Measurements from ENCODE around the gene ARL6IP6. TPM values are rescaled to one million over a fixed set of nuclear protein-coding genes. Genes with fewer than 3 reads are reported as not detected.

ARL6IP6 gene
- total and polyA plus RNA-seq, 10 of the 15 experiments (the other 5 are each of a cell fraction or from before 2014, with no cell fraction given), result 15.8 to 87.3 (median 28.4) TPM

DNA sequence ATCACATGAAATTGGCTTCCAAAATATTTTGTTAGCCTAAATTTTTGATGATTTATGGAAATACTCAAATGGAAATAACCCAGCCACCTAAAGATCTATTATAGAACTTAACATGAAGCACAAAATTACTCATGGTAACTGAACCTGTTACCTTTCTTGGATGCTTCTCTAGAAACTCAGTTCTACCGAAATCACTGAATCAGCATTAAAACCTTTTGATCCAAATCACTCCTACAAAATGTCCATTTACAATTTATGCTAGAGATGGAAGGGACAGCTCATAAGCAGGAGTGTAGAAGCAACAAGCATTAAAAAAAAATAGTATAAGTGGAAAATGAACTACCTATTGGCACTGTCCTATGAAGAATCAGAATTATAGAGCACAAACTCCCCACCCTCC, 3.3 kb upstream of the ARL6IP6 start (continued):
- TF ChIP-seq, protein P1, sequence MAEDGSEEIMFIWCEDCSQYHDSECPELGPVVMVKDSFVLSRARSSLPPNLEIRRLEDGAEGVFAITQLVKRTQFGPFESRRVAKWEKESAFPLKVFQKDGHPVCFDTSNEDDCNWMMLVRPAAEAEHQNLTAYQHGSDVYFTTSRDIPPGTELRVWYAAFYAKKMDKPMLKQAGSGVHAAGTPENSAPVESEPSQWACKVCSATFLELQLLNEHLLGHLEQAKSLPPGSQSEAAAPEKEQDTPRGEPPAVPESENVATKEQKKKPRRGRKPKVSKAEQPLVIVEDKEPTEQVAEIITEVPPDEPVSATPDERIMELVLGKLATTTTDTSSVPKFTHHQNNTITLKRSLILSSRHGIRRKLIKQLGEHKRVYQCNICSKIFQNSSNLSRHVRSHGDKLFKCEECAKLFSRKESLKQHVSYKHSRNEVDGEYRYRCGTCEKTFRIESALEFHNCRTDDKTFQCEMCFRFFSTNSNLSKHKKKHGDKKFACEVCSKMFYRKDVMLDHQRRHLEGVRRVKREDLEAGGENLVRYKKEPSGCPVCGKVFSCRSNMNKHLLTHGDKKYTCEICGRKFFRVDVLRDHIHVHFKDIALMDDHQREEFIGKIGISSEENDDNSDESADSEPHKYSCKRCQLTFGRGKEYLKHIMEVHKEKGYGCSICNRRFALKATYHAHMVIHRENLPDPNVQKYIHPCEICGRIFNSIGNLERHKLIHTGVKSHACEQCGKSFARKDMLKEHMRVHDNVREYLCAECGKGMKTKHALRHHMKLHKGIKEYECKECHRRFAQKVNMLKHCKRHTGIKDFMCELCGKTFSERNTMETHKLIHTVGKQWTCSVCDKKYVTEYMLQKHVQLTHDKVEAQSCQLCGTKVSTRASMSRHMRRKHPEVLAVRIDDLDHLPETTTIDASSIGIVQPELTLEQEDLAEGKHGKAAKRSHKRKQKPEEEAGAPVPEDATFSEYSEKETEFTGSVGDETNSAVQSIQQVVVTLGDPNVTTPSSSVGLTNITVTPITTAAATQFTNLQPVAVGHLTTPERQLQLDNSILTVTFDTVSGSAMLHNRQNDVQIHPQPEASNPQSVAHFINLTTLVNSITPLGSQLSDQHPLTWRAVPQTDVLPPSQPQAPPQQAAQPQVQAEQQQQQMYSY (CRISPR knock-in tag; IDR thresholded peaks at IDR 0.05), result no peak
- no peak for TF ChIP-seq RFX5 (IDR thresholded peaks at IDR 0.05; ENCODE audit: low read depth, low read length)
- TF ChIP-seq HDAC2 (IDR thresholded peaks at IDR 0.05), result no peak
- TF ChIP-seq ZNF687 (IDR thresholded peaks at IDR 0.05), result no peak
- no peak for TF ChIP-seq CEBPB (IDR thresholded peaks at IDR 0.05; ENCODE audit: borderline replicate concordance in 1 of 2, low read depth in 2 of 2, low read length in 2 of 2)
- no peak for TF ChIP-seq CBX5 (IDR thresholded peaks at IDR 0.05; ENCODE audit: low read depth)
- no peak for TF ChIP-seq TCF7 (IDR thresholded peaks at IDR 0.05; ENCODE audit: borderline replicate concordance)
- TF ChIP-seq IRF3 (IDR thresholded peaks at IDR 0.05), result no peak
- no peak for TF ChIP-seq STAT1 (conservative IDR thresholded peaks at IDR 0.05)
- TF ChIP-seq BCL11A (IDR thresholded peaks at IDR 0.05; ENCODE audit: low read depth, low read length), result no peak
- TF ChIP-seq WRNIP1 (IDR thresholded peaks at IDR 0.05; ENCODE audit: borderline replicate concordance, low read depth, low read length), result no peak
- TF ChIP-seq HSF1 (IDR thresholded peaks at IDR 0.05; ENCODE audit: low read depth, low read length), result no peak
- TF ChIP-seq CBX3 (IDR thresholded peaks at IDR 0.05; ENCODE audit: borderline replicate concordance, low read depth), result no peak
- no peak for TF ChIP-seq BRCA1 (IDR thresholded peaks at IDR 0.05; ENCODE audit: low read depth, low read length)
- TF ChIP-seq, protein P2, sequence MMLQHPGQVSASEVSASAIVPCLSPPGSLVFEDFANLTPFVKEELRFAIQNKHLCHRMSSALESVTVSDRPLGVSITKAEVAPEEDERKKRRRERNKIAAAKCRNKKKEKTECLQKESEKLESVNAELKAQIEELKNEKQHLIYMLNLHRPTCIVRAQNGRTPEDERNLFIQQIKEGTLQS (IDR thresholded peaks at IDR 0.05; ENCODE audit: borderline replicate concordance, extremely low read depth, low read depth, low read length), result no peak
- TF ChIP-seq NRF1 (conservative IDR thresholded peaks at IDR 0.05; ENCODE audit: low read depth, low read length), result no peak
